HG03060 (cell line): ENCODE results near the gene PLAGL2.
"Not testable (repeated sequence)": the region's sequence is repeated elsewhere in the genome, so short reads cannot be mapped to it uniquely, and the experiment has no call there.

ENCODE experiments used
- ATAC-seq: cut with Tn5 transposase; IDR thresholded peaks from one replicate; pipeline ENCODE4 v1.9.1; 2021; ENCODE audit warnings: low read depth, moderate number of reproducible peaks; ENCODE audit not compliant: unreplicated experiment

Gene PLAGL2

GRCh38 chr20:32207626-32208498 is at the start of gene PLAGL2, which contains the start of gene POFUT1:
Gene PLAGL2 (minus strand): TSS chr20:32207743. CDS start chr20:32202178, 5,565 bp downstream.
Gene POFUT1 (plus strand): TSS chr20:32207880. CDS start chr20:32207942, 62 bp downstream.
- peak; percentile 41 for ATAC-seq

- no peak for ATAC-seq
Measured at GRCh38 chr20:32252189-32252588, 44.6 kb upstream of the PLAGL2 start.

- ATAC-seq, result no peak
Measured at GRCh38 chr20:32251470-32251869, 43.9 kb upstream of the PLAGL2 start.

GRCh38 chr20:32249030-32249738 is 41.6 kb upstream of the PLAGL2 start:
- no peak for ATAC-seq

GRCh38 chr20:32248043-32248442 is 40.5 kb upstream of the PLAGL2 start:
- no peak for ATAC-seq

GRCh38 chr20:32246208-32246607 is 38.7 kb upstream of the PLAGL2 start:
- not testable (repeated sequence) for ATAC-seq

- no peak for ATAC-seq
Measured at GRCh38 chr20:32244959-32245358, 37.4 kb upstream of the PLAGL2 start.

GRCh38 chr20:32244150-32244823 is 36.7 kb upstream of the PLAGL2 start:
- no peak for ATAC-seq

GRCh38 chr20:32241807-32242206 is 34.3 kb upstream of the PLAGL2 start:
- ATAC-seq, result no peak

GRCh38 chr20:32240205-32240604 is 32.7 kb upstream of the PLAGL2 start:
- ATAC-seq, result no peak

GRCh38 chr20:32238483-32239425 is 31.2 kb upstream of the PLAGL2 start:
- no peak for ATAC-seq

- no peak for ATAC-seq
Measured at GRCh38 chr20:32237419-32237818, 29.9 kb upstream of the PLAGL2 start.

GRCh38 chr20:32236819-32237218 is 29.3 kb upstream of the PLAGL2 start:
- ATAC-seq, result no peak

GRCh38 chr20:32236048-32236533 is 28.5 kb upstream of the PLAGL2 start:
- ATAC-seq, result no peak

GRCh38 chr20:32235331-32236047 is 27.9 kb upstream of the PLAGL2 start:
- ATAC-seq, result no peak

- no peak for ATAC-seq
Measured at GRCh38 chr20:32234135-32234808, 26.7 kb upstream of the PLAGL2 start.

- ATAC-seq, result no peak
Measured at GRCh38 chr20:32233286-32233685, 25.7 kb upstream of the PLAGL2 start.

- ATAC-seq, result no peak
Measured at GRCh38 chr20:32232326-32232886, 24.9 kb upstream of the PLAGL2 start.
